GM12864 (cell line): ENCODE measurements around the gene ZC3H15.
"Not testable (repeated sequence)": the region's sequence is repeated elsewhere in the genome, so short reads cannot be mapped to it uniquely, and the experiment has no call there.

Source experiments
- DNase-seq: peaks from one replicate; pipeline ENCODE4 v3.0.0-alpha.2; 2011; ENCODE audit warnings: low read depth
- H3K4me3 ChIP-seq: 2 replicates; pipeline ENCODE4 v1.5.1; 2011; ENCODE audit warnings: mild to moderate bottlenecking, low read depth, low read length, control low read depth
- CTCF ChIP-seq: IDR thresholded peaks from 2 replicates; pipeline ENCODE4 v1.5.1; 2011; ENCODE audit warnings: low read depth, mild to moderate bottlenecking, moderate library complexity, low read length, control low read depth, inconsistent platforms; ENCODE audit errors: missing control alignments

ZC3H15 gene

GRCh38 chr2:186485871-186486650, at the start of gene ZC3H15:
Gene ZC3H15 (plus strand): TSS chr2:186486260. CDS start chr2:186486383, 123 bp downstream.
- peak within 1 kb of the TSS; percentile 82 for H3K4me3 ChIP-seq
- peak; percentile 96 for DNase-seq
- TF ChIP-seq CTCF: no peak

GRCh38 chr2:186437719-186438118, 48.3 kb upstream of the ZC3H15 start:
- no peak for TF ChIP-seq CTCF
- H3K4me3 ChIP-seq: no peak overlapping the region

GRCh38 chr2:186439673-186440095, 46.4 kb upstream of the ZC3H15 start:
- H3K4me3 ChIP-seq, DNase-seq: not testable (repeated sequence)

More at GRCh38 chr2:186437719-186438118, 48.3 kb upstream of the ZC3H15 start:
- no peak for DNase-seq

GRCh38 chr2:186440506-186440905, 45.6 kb upstream of the ZC3H15 start:
- no peak for TF ChIP-seq CTCF
- no peak for DNase-seq
- H3K4me3 ChIP-seq: no peak overlapping the region

GRCh38 chr2:186442885-186443284, 43.2 kb upstream of the ZC3H15 start:
- no peak for DNase-seq
- no peak overlapping the region for H3K4me3 ChIP-seq
- TF ChIP-seq CTCF: no peak

- no peak for TF ChIP-seq CTCF
- DNase-seq: no peak
- H3K4me3 ChIP-seq: no peak overlapping the region
These were observed 42.2 kb upstream of the ZC3H15 start for GRCh38 chr2:186443851-186444250.

GRCh38 chr2:186445506-186445905, 40.6 kb upstream of the ZC3H15 start:
- DNase-seq: no peak
- no peak for TF ChIP-seq CTCF

More at GRCh38 chr2:186445506-186445905, 40.6 kb upstream of the ZC3H15 start:
- no peak overlapping the region for H3K4me3 ChIP-seq
